MCF 10A (cell line): ENCODE data around the gene SPAG8. TPM values are rescaled to one million over a fixed set of nuclear protein-coding genes. Genes with fewer than 3 reads are reported as not detected.
A peak's percentile ranks its signal among the peaks of the same experiment; 100 is the strongest.

Source experiments
- BruUV-seq: library from RNA; stranded (reverse); fragments of 400-500 nt; replicated peaks from 2 replicates; lab custom pipeline; 2021; lab: Mats Ljungman, UMichigan
- CTCF ChIA-PET: fragments of 300-600 bp; sonication (Branson Sonifier 250); formaldehyde crosslinking; extraction: SDS; loops from one replicate; lab custom pipeline; 2021; ENCODE audit warnings: antibody characterized with exemption, inconsistent platforms; lab: Yijun Ruan, JAX
- POLR2A ChIA-PET: fragments of 300-600, 350-650 bp; sonication (Branson Sonifier 250); formaldehyde crosslinking; extraction: SDS; loops from one replicate; lab custom pipeline; 2020; ENCODE audit warnings: antibody characterized with exemption, inconsistent platforms; lab: Yijun Ruan, JAX
- DNase-seq: peaks from one replicate; pipeline ENCODE4 v3.0.0-alpha.2; 2018; ENCODE audit not compliant: unreplicated experiment
- H3K27ac Mint-ChIP-seq: one replicate; pipeline ENCODE4 v1.8.0; 2022; ENCODE audit warnings: mild to moderate bottlenecking, low read depth, mixed read lengths; ENCODE audit not compliant: unreplicated experiment
- H3K27me3 Mint-ChIP-seq: one replicate; pipeline ENCODE4 v1.8.0; 2022; ENCODE audit warnings: mixed read lengths; ENCODE audit not compliant: insufficient read depth, unreplicated experiment
- H3K36me3 Mint-ChIP-seq: one replicate; pipeline ENCODE4 v1.8.0; 2022; ENCODE audit warnings: mild to moderate bottlenecking, moderate library complexity, mixed read lengths; ENCODE audit not compliant: insufficient read depth, unreplicated experiment
- H3K4me1 Mint-ChIP-seq: one replicate; pipeline ENCODE4 v1.8.0; 2022; ENCODE audit warnings: mixed read lengths; ENCODE audit not compliant: insufficient read depth, unreplicated experiment
- H3K4me3 Mint-ChIP-seq: one replicate; pipeline ENCODE4 v1.8.0; 2022; ENCODE audit warnings: mild to moderate bottlenecking, moderate library complexity, mixed read lengths; ENCODE audit not compliant: unreplicated experiment
- H3K9me3 Mint-ChIP-seq: one replicate; pipeline ENCODE4 v1.8.0; 2022; ENCODE audit warnings: mixed read lengths; ENCODE audit not compliant: unreplicated experiment
- CTCF ChIP-seq: fragments of 200-600 bp; IDR thresholded peaks from one replicate; pipeline ENCODE4 v1.8.0; 2022; ENCODE audit warnings: antibody characterized with exemption, mild to moderate bottlenecking; ENCODE audit not compliant: unreplicated experiment
- intact Hi-C: fragments of 100-400 bp; cut with micrococcal nuclease; formaldehyde crosslinking; loops from 2 replicates; pipeline ENCODE4 v1.14.1; 2022
- total RNA-seq: library from RNA; stranded (reverse); gene quantifications from 2 replicates; pipeline ENCODE4 v1.2.3, GENCODE V29; 2022

The SPAG8 gene
- total RNA-seq, 1 experiment from 2014 or later, result 1.1 TPM

- no peak within 1 kb of the TSS for H3K4me3 Mint-ChIP-seq
- TF ChIP-seq CTCF, result no peak
- ChIA-PET POLR2A (no interaction called here), CTCF (interaction anchor here (1.0 to 2.7 kb wide), 6 partner anchors 9 to 233 kb away, joined by 3 to 24 read pairs (median 4); no protein-coding TSS in a partner anchor)
- H3K4me1 Mint-ChIP-seq, result peaks cover 9% of the 10 kb centered on the region
- intact Hi-C loops, result loop anchor here (2.0 to 10.0 kb wide), 2 partner anchors 115 to 233 kb away; partner anchors contain the start of gene HRCT1
- H3K9me3 Mint-ChIP-seq, result no peaks in the 10 kb centered on the region
- no TSS peak for BruUV-seq
- peaks cover 9% of the 10 kb centered on the region for H3K36me3 Mint-ChIP-seq
- H3K27me3 Mint-ChIP-seq, result no peaks in the 10 kb centered on the region
- no peak for DNase-seq
- H3K27ac Mint-ChIP-seq, result no peak within 1 kb of the TSS
Observed at GRCh38 chr9:35791297-35791921, 20.7 kb downstream of the SPAG8 start, which contains the start of gene NPR2. Gene NPR2, plus strand, starts transcription at chr9:35791591. Its CDS starts 818 bp downstream, at chr9:35792409.

GRCh38 chr9:35790385-35791296 lies 21.4 kb downstream of the SPAG8 start:
- POLR2A ChIA-PET, result interaction anchor here (0.6 to 1.5 kb wide), 9 partner anchors 8 to 280 kb away, joined by 3 to 6 read pairs (median 3); partner anchors contain the start of genes HRCT1 and SPAG8
- Mint-ChIP-seq H3K4me3 (no peak overlapping the region), H3K9me3 (no peaks in the 10 kb centered on the region), H3K27ac (no peak overlapping the region), H3K36me3 (peaks cover 15% of the 10 kb centered on the region), H3K27me3 (no peaks in the 10 kb centered on the region), H3K4me1 (peaks cover 6% of the 10 kb centered on the region)
- CTCF ChIA-PET, result interaction anchor here (0.6 to 3.8 kb wide), 58 partner anchors 8 to 1689 kb away, joined by 3 to 63 read pairs (median 5); partner anchors contain the start of genes HINT2 and SPAG8
- DNase-seq, result peak; percentile 78
- intact Hi-C loops, result loop anchor here (1.0 to 10.0 kb wide), 5 partner anchors 25 to 234 kb away; partner anchors contain the start of genes HINT2 and HRCT1
- peak; percentile 69 for TF ChIP-seq CTCF
- no TSS peak for BruUV-seq

- H3K27me3 Mint-ChIP-seq, result no peaks in the 10 kb centered on the region
- no peaks in the 10 kb centered on the region for H3K9me3 Mint-ChIP-seq
- H3K4me3 Mint-ChIP-seq, result no peak overlapping the region
- DNase-seq, result no peak
- CTCF ChIA-PET, result interaction anchor here (0.6 to 3.8 kb wide), 51 partner anchors 8 to 265 kb away, joined by 3 to 63 read pairs (median 6); partner anchors contain the start of genes HINT2 and SPAG8
- peaks cover 15% of the 10 kb centered on the region for H3K36me3 Mint-ChIP-seq
- intact Hi-C loops, result loop anchor here (1.0 to 10.0 kb wide), 5 partner anchors 25 to 235 kb away; partner anchors contain the start of genes HINT2 and HRCT1
- H3K27ac Mint-ChIP-seq, result no peak overlapping the region
- no peaks in the 10 kb centered on the region for H3K4me1 Mint-ChIP-seq
- no peak for TF ChIP-seq CTCF
- POLR2A ChIA-PET, result interaction anchor here (0.6 to 1.5 kb wide), 10 partner anchors 8 to 280 kb away, joined by 3 to 6 read pairs (median 3); partner anchors contain the start of genes HRCT1 and SPAG8
- BruUV-seq, result no TSS peak
Observed at GRCh38 chr9:35790025-35790384, 22.1 kb downstream of the SPAG8 start.
